Activated T-cell treated with anti-CD3 and anti-CD28 coated beads for 48 hours (primary cell): ENCODE measurements around the gene USP11.
A peak's percentile ranks its signal among the peaks of the same experiment; 100 is the strongest.

Source experiments
- DNase-seq: peaks from one replicate; pipeline ENCODE4 v3.0.0-alpha.2; 2020; ENCODE audit warnings: low read depth

The USP11 gene

GRCh38 chrX:47232803-47233332, at the start of gene USP11:
USP11 (plus strand) TSS chrX:47233009; CDS start chrX:47233044, 35 bp downstream.
- DNase-seq = peak; percentile 29

GRCh38 chrX:47184486-47184885, 48.3 kb upstream of the USP11 start:
- DNase-seq = no peak

GRCh38 chrX:47185241-47185640, 47.6 kb upstream of the USP11 start:
- DNase-seq = no peak

- no peak for DNase-seq
Measured at GRCh38 chrX:47186096-47186740, 46.6 kb upstream of the USP11 start.

- DNase-seq = no peak
Measured at GRCh38 chrX:47187106-47187677, 45.6 kb upstream of the USP11 start.

GRCh38 chrX:47189906-47190305, 42.9 kb upstream of the USP11 start:
- DNase-seq = no peak

GRCh38 chrX:47190445-47191269, 42.2 kb upstream of the USP11 start:
- DNase-seq = peak; percentile 75

- DNase-seq = peak; percentile 35
Measured at GRCh38 chrX:47191331-47191730, 41.5 kb upstream of the USP11 start.

- no peak for DNase-seq
Measured at GRCh38 chrX:47191806-47192401, 40.9 kb upstream of the USP11 start.

GRCh38 chrX:47193475-47194193, 39.2 kb upstream of the USP11 start, which contains the start of gene UBA1:
UBA1 (plus strand) TSS chrX:47193829; CDS start chrX:47198803, 4,974 bp downstream.
- DNase-seq = peak; percentile 83

- no peak for DNase-seq
Measured at GRCh38 chrX:47194194-47194787, 38.5 kb upstream of the USP11 start.

GRCh38 chrX:47196098-47196497, 36.7 kb upstream of the USP11 start:
- DNase-seq = no peak

- DNase-seq = no peak
Measured at GRCh38 chrX:47197526-47197925, 35.3 kb upstream of the USP11 start.

- DNase-seq = no peak
Measured at GRCh38 chrX:47198026-47198686, 34.7 kb upstream of the USP11 start.

- no peak for DNase-seq
Measured at GRCh38 chrX:47198687-47199080, 34.1 kb upstream of the USP11 start.

GRCh38 chrX:47199286-47199685, 33.5 kb upstream of the USP11 start:
- DNase-seq = no peak

- no peak for DNase-seq
Measured at GRCh38 chrX:47200385-47201150, 32.2 kb upstream of the USP11 start.

GRCh38 chrX:47201345-47201944, 31.4 kb upstream of the USP11 start:
- DNase-seq = no peak

GRCh38 chrX:47202316-47202715, 30.5 kb upstream of the USP11 start:
- DNase-seq = no peak

GRCh38 chrX:47202877-47203276, 29.9 kb upstream of the USP11 start:
- DNase-seq = no peak
